B cell (primary cell): ENCODE data around the gene LMNB1. TPM values are rescaled to one million over a fixed set of nuclear protein-coding genes. Genes with fewer than 3 reads are reported as not detected.

ENCODE experiments used
- ATAC-seq: fragments of 200-7000 bp; cut with Tn5 transposase; one replicate; pipeline ENCODE4 v1.10.0; 2021; ENCODE audit warnings: low read depth, mild to moderate bottlenecking, moderate number of reproducible peaks, moderate library complexity
- CTCF ChIA-PET: fragments of 350-600 bp; sonication (Branson Sonifier 250); formaldehyde crosslinking; loops from one replicate; lab custom pipeline; 2021; ENCODE audit warnings: antibody characterized with exemption, inconsistent platforms; lab: Charles Lee
- POLR2A ChIA-PET: fragments of 350-600 bp; sonication (Branson Sonifier 250); formaldehyde crosslinking; loops from one replicate; lab custom pipeline; 2021; ENCODE audit warnings: antibody characterized with exemption; lab: Charles Lee
- DNase-seq: peaks from one replicate; pipeline ENCODE4 v3.0.0; 2013
- H2AFZ ChIP-seq: 2 replicates; pipeline ENCODE4 v1.6.1; 2012; ENCODE audit warnings: mild to moderate bottlenecking, low read depth, low read length; ENCODE audit not compliant: insufficient read depth, poor library complexity, severe bottlenecking
- H3K27ac ChIP-seq, 2 donors: 1 replicate in 1 of 2; 2 replicates in 1 of 2; pipeline ENCODE4 v1.5.1; 2012 to 2013; ENCODE audit warnings: low read length in 2 of 2, mild to moderate bottlenecking in 2 of 2, moderate library complexity in 1 of 2
- H3K27me3 ChIP-seq, 4 experiments: fragments of 200-600 bp in 1 of 4; sonication (generic) in 1 of 4; replicated peaks in 1 of 4; 1 replicate in 2 of 4; 2 replicates in 2 of 4; pipeline versions ENCODE4 v1.6.1 to v1.7.0; 2013 to 2016; ENCODE audit warnings: low read length in 3 of 4, mild to moderate bottlenecking in 2 of 4, mixed read lengths in 1 of 4, moderate library complexity in 1 of 4; ENCODE audit not compliant: insufficient read depth in 4 of 4, control insufficient read depth in 3 of 4; ENCODE audit errors: control extremely low read depth in 1 of 4
- H3K36me3 ChIP-seq, 2 experiments: replicated peaks in 1 of 2; 1 replicate in 1 of 2; 2 replicates in 1 of 2; pipeline versions ENCODE4 v1.6.1 to v1.7.1; 2013; ENCODE audit warnings: low read length in 1 of 2; ENCODE audit not compliant: insufficient read depth in 2 of 2, control insufficient read depth in 1 of 2; ENCODE audit errors: control extremely low read depth in 1 of 2, extremely low read depth in 1 of 2
- H3K4me1 ChIP-seq, 2 donors: fragments of 200-600 bp in 1 of 2; sonication (generic) in 1 of 2; 1 replicate in 1 of 2; 2 replicates in 1 of 2; pipeline versions ENCODE4 v1.5.1 to v1.6.1; 2013 to 2017; ENCODE audit warnings: low read length in 2 of 2; ENCODE audit not compliant: control insufficient read depth in 2 of 2, insufficient read depth in 2 of 2
- H3K4me2 ChIP-seq: replicated peaks from 2 replicates; pipeline ENCODE3; 2012; ENCODE audit warnings: mild to moderate bottlenecking, low read depth, low read length; ENCODE audit not compliant: poor library complexity, severe bottlenecking
- H3K4me3 ChIP-seq, 5 experiments: fragments of 200-600 bp in 1 of 5; sonication (generic) in 1 of 5; 1 replicate in 3 of 5; 2 replicates in 2 of 5; pipeline versions ENCODE4 v1.5.1 to v1.7.0; 2011 to 2016; ENCODE audit warnings: low read length in 4 of 5, mild to moderate bottlenecking in 4 of 5, low read depth in 2 of 5, control low read depth in 1 of 5, moderate library complexity in 1 of 5; ENCODE audit not compliant: insufficient read depth in 1 of 5; ENCODE audit errors: control extremely low read depth in 1 of 5, extremely low read depth in 1 of 5
- H3K79me2 ChIP-seq: fragments of 200-600 bp; sonication (generic); one replicate; pipeline ENCODE4 v1.6.0; 2016; ENCODE audit warnings: low read length; ENCODE audit not compliant: control insufficient read depth, insufficient read depth
- H3K9ac ChIP-seq: fragments of 200-600 bp; sonication (generic); 2 replicates; pipeline ENCODE4 v1.6.1; 2017; ENCODE audit warnings: mild to moderate bottlenecking, low read length, moderate library complexity
- H3K9me3 ChIP-seq, 3 donors: one replicate each; pipeline versions ENCODE4 v1.6.1 to v1.7.1; 2013; ENCODE audit warnings: low read length in 2 of 3; ENCODE audit not compliant: control insufficient read depth in 2 of 3, insufficient read depth in 1 of 3; ENCODE audit errors: control extremely low read depth in 1 of 3
- H4K20me1 ChIP-seq: 2 replicates; pipeline ENCODE4 v1.6.0; 2012; ENCODE audit warnings: mild to moderate bottlenecking, low read length; ENCODE audit not compliant: insufficient read depth, control insufficient read depth, poor library complexity, severe bottlenecking
- H3K27ac Mint-ChIP-seq: one replicate; pipeline ENCODE4 v1.8.0; 2021; ENCODE audit warnings: mixed read lengths
- H3K27me3 Mint-ChIP-seq: one replicate; pipeline ENCODE4 v1.8.0; 2021; ENCODE audit warnings: mixed read lengths
- H3K4me1 Mint-ChIP-seq: one replicate; pipeline ENCODE4 v1.8.0; 2021; ENCODE audit warnings: mixed read lengths
- H3K4me3 Mint-ChIP-seq: one replicate; pipeline ENCODE4 v1.8.0; 2021; ENCODE audit warnings: mixed read lengths
- H3K9me3 Mint-ChIP-seq: one replicate; pipeline ENCODE4 v1.8.0; 2022; ENCODE audit warnings: mixed read lengths; ENCODE audit not compliant: insufficient read depth
- EZH2 ChIP-seq: IDR thresholded peaks from 2 replicates; pipeline ENCODE4 v1.6.1; 2012; ENCODE audit warnings: borderline replicate concordance, low read depth, mild to moderate bottlenecking, moderate library complexity, low read length; ENCODE audit not compliant: insufficient read depth, poor library complexity, severe bottlenecking
- WGBS: methylation state at CpG from one replicate; pipeline ENCODE4 v1.1.5; 2013; ENCODE audit warnings: missing lambda C conversion rate; ENCODE audit not compliant: insufficient coverage; 5-methylcytosine and 5-hydroxymethylcytosine counted together
- intact Hi-C: fragments of 100-400 bp; cut with micrococcal nuclease; formaldehyde crosslinking; loops from one replicate; pipeline ENCODE4 v1.10.0; 2022
- polyA plus RNA-seq: library from polyadenylated mRNA; depleted of rRNA; stranded (reverse); fragments of >200 nt; gene quantifications from 2 replicates; pipeline ENCODE4 v1.2.3, GENCODE V29; 2012
- total RNA-seq, 2 donors: library from RNA; stranded (reverse); fragments of 120-200 nt in 1 of 2; gene quantifications; 1 replicate in 1 of 2; 2 replicates in 1 of 2; pipeline versions ENCODE4 v1.2.3 to v1.2.4, GENCODE V29; 2013 to 2022
- TF ChIP-seq, protein P1 (sequence below): fragments of 200-600 bp; IDR thresholded peaks from one replicate; pipeline ENCODE4 v1.8.0; 2022; ENCODE audit warnings: antibody characterized with exemption, mild to moderate bottlenecking

LMNB1 gene
- total and polyA plus RNA-seq, 2 donors (not counting 1 experiment from before 2014, with no cell fraction given): 10.5 to 25.1 TPM

DNA sequence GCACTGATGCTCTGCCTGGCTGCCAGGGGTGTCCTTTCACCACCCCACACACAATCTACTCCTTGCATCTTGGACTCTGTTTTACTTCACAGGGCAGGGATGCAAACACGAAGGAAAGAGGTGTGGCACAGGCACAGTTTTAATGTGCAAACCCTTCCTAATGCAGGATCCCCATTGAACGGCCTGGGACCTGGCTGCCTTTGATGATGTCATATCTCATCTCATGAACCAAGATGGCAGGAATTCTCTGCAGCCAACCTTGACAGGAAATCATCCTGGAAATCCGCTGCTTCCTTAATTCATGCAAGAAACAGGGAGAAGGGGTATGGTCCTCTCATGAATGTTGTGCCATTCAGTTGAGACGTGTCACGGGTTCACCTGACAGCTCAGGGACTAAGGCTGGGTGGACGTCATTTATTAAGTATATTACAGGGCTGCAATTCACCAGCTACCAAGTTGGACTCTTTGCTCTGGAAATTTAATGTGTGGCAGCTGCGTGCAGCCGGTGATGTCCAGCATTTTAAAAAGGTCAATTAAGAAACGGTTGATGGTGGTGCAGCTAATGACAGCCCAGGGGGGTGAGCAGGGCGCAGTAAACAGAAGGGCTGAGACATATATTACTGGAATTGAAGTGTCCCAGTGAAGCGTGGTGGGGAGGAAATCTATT lies 91.5 kb downstream of the LMNB1 start:
- H3K27me3 Mint-ChIP-seq: no peaks in the 10 kb centered on the region
- Histone ChIP-seq H3K4me2 (peak overlapping the region; percentile 78), H4K20me1 (no peaks in the 10 kb centered on the region), H3K27ac (no peak overlapping the region), H3K4me3 (peak overlapping the region in 3 of 5 experiments; percentile 11 to 61 (median 29)), H3K4me1 (peaks cover 15 to 16% of the 10 kb centered on the region in 2 donors), H3K36me3 (peaks cover 0 to 8% of the 10 kb centered on the region in 2 experiments), H2AFZ (peak overlapping the region; percentile 62), H3K79me2 (no peaks in the 10 kb centered on the region), H3K9me3 (no peaks in the 10 kb centered on the region), H3K27me3 (no peaks in the 10 kb centered on the region), H3K9ac (peak overlapping the region; percentile 66)
- no peak for ATAC-seq
- WGBS: 67% methylated on average over 9 of the region's 11 CpGs
- DNase-seq: no peak
- CTCF ChIA-PET: interaction anchor here (0.8 to 2.2 kb wide), 3 partner anchors 31 to 177 kb away, joined by 3 to 5 read pairs (median 3); no protein-coding TSS in a partner anchor
- intact Hi-C loops: loop anchor here (2.0 kb wide), 1 partner anchor 162 kb away; the partner anchor contains the start of gene MARCHF3
- H3K27ac Mint-ChIP-seq: peak overlapping the region; percentile 2
- peak overlapping the region; percentile 83 for H3K4me3 Mint-ChIP-seq
- H3K4me1 Mint-ChIP-seq: peaks cover 16% of the 10 kb centered on the region
- no peaks in the 10 kb centered on the region for H3K9me3 Mint-ChIP-seq
- TF ChIP-seq EZH2: no peak
- TF ChIP-seq, protein P1, sequence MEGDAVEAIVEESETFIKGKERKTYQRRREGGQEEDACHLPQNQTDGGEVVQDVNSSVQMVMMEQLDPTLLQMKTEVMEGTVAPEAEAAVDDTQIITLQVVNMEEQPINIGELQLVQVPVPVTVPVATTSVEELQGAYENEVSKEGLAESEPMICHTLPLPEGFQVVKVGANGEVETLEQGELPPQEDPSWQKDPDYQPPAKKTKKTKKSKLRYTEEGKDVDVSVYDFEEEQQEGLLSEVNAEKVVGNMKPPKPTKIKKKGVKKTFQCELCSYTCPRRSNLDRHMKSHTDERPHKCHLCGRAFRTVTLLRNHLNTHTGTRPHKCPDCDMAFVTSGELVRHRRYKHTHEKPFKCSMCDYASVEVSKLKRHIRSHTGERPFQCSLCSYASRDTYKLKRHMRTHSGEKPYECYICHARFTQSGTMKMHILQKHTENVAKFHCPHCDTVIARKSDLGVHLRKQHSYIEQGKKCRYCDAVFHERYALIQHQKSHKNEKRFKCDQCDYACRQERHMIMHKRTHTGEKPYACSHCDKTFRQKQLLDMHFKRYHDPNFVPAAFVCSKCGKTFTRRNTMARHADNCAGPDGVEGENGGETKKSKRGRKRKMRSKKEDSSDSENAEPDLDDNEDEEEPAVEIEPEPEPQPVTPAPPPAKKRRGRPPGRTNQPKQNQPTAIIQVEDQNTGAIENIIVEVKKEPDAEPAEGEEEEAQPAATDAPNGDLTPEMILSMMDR: no peak
- POLR2A ChIA-PET: interaction anchor here (0.6 kb wide), 1 partner anchor 96 kb away, joined by 6 read pairs; no protein-coding TSS in a partner anchor

GRCh38 chr5:126869005-126869451 lies 92.1 kb downstream of the LMNB1 start:
- peak overlapping the region; percentile 11 to 61 (median 34) for H3K4me3 ChIP-seq
- H3K4me3 Mint-ChIP-seq: peak overlapping the region; percentile 83
- peak; percentile 61 for ATAC-seq
- no peak overlapping the region for H3K27ac ChIP-seq
- no peaks in the 10 kb centered on the region for H3K9me3 Mint-ChIP-seq
- intact Hi-C loops: loop anchor here (2.0 kb wide), 1 partner anchor 162 kb away; the partner anchor contains the start of gene MARCHF3
- H3K4me1 Mint-ChIP-seq: peaks cover 16% of the 10 kb centered on the region
- peak overlapping the region; percentile 43 for H3K27ac Mint-ChIP-seq
- POLR2A ChIA-PET: interaction anchor here (0.6 kb wide), 1 partner anchor 96 kb away, joined by 6 read pairs; no protein-coding TSS in a partner anchor
- TF ChIP-seq, protein P1: no peak
- no peak for TF ChIP-seq EZH2
- H4K20me1 ChIP-seq: no peaks in the 10 kb centered on the region
- H3K79me2 ChIP-seq: no peaks in the 10 kb centered on the region
- CTCF ChIA-PET: interaction anchor here (0.8 to 1.4 kb wide), 3 partner anchors 145 to 176 kb away, joined by 3 to 4 read pairs (median 3); partner anchors contain the start of gene MARCHF3
- H3K36me3 ChIP-seq: peaks cover 0 to 8% of the 10 kb centered on the region in 2 experiments
- peaks cover 15 to 16% of the 10 kb centered on the region in 2 donors for H3K4me1 ChIP-seq
- H3K9ac ChIP-seq: peak overlapping the region; percentile 66
- DNase-seq: peak; percentile 35
- H3K9me3 ChIP-seq: no peaks in the 10 kb centered on the region
- H3K27me3 Mint-ChIP-seq: no peaks in the 10 kb centered on the region
- H3K27me3 ChIP-seq: no peaks in the 10 kb centered on the region
- peak overlapping the region; percentile 62 for H2AFZ ChIP-seq
- H3K4me2 ChIP-seq: peak overlapping the region; percentile 78
- WGBS: 4% methylated on average over 20 of the region's 22 CpGs
